OCI-LY7 (cell line): ENCODE data around the gene FYN.

Experiments used
- CTCF ChIP-seq: fragments of 200-600 bp; sonication (generic); conservative IDR thresholded peaks from 2 replicates; pipeline ENCODE4 v1.5.1; 2014; ENCODE audit warnings: mild to moderate bottlenecking, antibody characterized with exemption, low read length, moderate library complexity, mixed read lengths
- EZH2phosphoT487 ChIP-seq: fragments of 200-600 bp; sonication (generic); IDR thresholded peaks from 2 replicates; pipeline ENCODE4 v1.6.1; 2018; ENCODE audit warnings: low read depth, borderline replicate concordance, mild to moderate bottlenecking, mixed run types, antibody characterized with exemption, low read length, moderate library complexity, mixed read lengths

GRCh38 chr6:111750153-111750552 lies 123.1 kb downstream of the FYN start:
- TF ChIP-seq CTCF: no peak
- no peak for TF ChIP-seq EZH2phosphoT487
